HCT116 (cell line): Measurements from ENCODE around the gene CAMKK2. TPM values are rescaled to one million over a fixed set of nuclear protein-coding genes. Genes with fewer than 3 reads are reported as not detected.

Experiments used
- ATAC-seq: fragments of 200-7000 bp; cut with Tn5 transposase; 2 replicates; pipeline ENCODE4 v1.9.1; 2020; ENCODE audit warnings: mild to moderate bottlenecking, moderate library complexity
- BruUV-seq: library from RNA; stranded (reverse); fragments of 400-500 nt; replicated peaks from 2 replicates; lab custom pipeline; 2021; lab: Mats Ljungman, UMichigan
- CTCF ChIA-PET: fragments of 300-600 bp; sonication (Branson Sonifier 250); formaldehyde crosslinking; loops from one replicate; lab custom pipeline; 2021; ENCODE audit warnings: antibody characterized with exemption; lab: Charles Lee
- POLR2A ChIA-PET: fragments of 300-600, 350-600 bp; sonication (Branson Sonifier 250); formaldehyde crosslinking; loops from one replicate; lab custom pipeline; 2021; ENCODE audit warnings: antibody characterized with exemption; lab: Charles Lee
- RAD21 ChIA-PET, 2 experiments: fragments of 300-600 bp; sonication (Branson Sonifier 250); formaldehyde crosslinking; loops; one replicate each; lab custom pipeline; 2023; ENCODE audit warnings: low total read pairs in 2 of 2; ENCODE audit not compliant: uncharacterized antibody in 2 of 2, unreplicated experiment in 2 of 2, low non-redundant PET in 1 of 2; lab: Charles Lee
- DNase-seq: peaks from one replicate; pipeline ENCODE4 v3.0.0-alpha.2; 2010; ENCODE audit warnings: low read depth, low spot score
- H2AFZ ChIP-seq: fragments of 200-600 bp; shearing (Covaris generic), sonication (generic); 2 replicates; pipeline ENCODE4 v1.6.1; 2017; ENCODE audit warnings: low read depth, mixed run types, mixed read lengths, antibody characterized with exemption, low read length; ENCODE audit not compliant: poor library complexity, severe bottlenecking
- H3K27ac ChIP-seq: 2 replicates; pipeline ENCODE4 v1.5.1; 2012; ENCODE audit warnings: low read depth, low read length
- H3K27me3 ChIP-seq: fragments of 200-600 bp; sonication (generic); 2 replicates; pipeline ENCODE4 v1.6.1; 2016; ENCODE audit warnings: mixed run types, low read length, mixed read lengths; ENCODE audit not compliant: insufficient read depth
- H3K36me3 ChIP-seq, 2 experiments: fragments of 200-500 bp in 1 of 2; fragments of 200-600 bp in 1 of 2; sonication (Bioruptor generic) in 1 of 2; sonication (generic) in 1 of 2; 2 replicates each; pipeline versions ENCODE4 v1.5.1 to v1.6.1; 2014 to 2016; ENCODE audit warnings: low read length in 2 of 2, inconsistent platforms in 1 of 2, mixed read lengths in 1 of 2, mixed run types in 1 of 2; ENCODE audit not compliant: insufficient read depth in 2 of 2, control insufficient read depth in 1 of 2
- H3K4me1 ChIP-seq, 2 experiments: fragments of 200-600 bp in 1 of 2; sonication (generic) in 1 of 2; 2 replicates each; pipeline versions ENCODE4 v1.5.1 to v1.6.1; 2012 to 2017; ENCODE audit warnings: low read length in 2 of 2, inconsistent platforms in 1 of 2, mild to moderate bottlenecking in 1 of 2, mixed read lengths in 1 of 2, mixed run types in 1 of 2, moderate library complexity in 1 of 2; ENCODE audit not compliant: insufficient read depth in 2 of 2, control insufficient read depth in 1 of 2
- H3K4me2 ChIP-seq: fragments of 200-600 bp; sonication (generic); 2 replicates; pipeline ENCODE4 v1.6.1; 2017; ENCODE audit warnings: mixed run types, low read length, mixed read lengths
- H3K4me3 ChIP-seq, 2 experiments: fragments of 200-600 bp in 1 of 2; sonication (generic) in 1 of 2; replicated peaks in 1 of 2; 2 replicates each; pipeline ENCODE4 v1.5.1; 2011 to 2016; ENCODE audit warnings: low read length in 2 of 2, control low read depth in 1 of 2, low read depth in 1 of 2, mild to moderate bottlenecking in 1 of 2, mixed read lengths in 1 of 2, mixed run types in 1 of 2
- H3K79me2 ChIP-seq: fragments of 200-600 bp; sonication (generic); 2 replicates; pipeline ENCODE4 v1.6.1; 2017; ENCODE audit warnings: mild to moderate bottlenecking, mixed run types, low read length, moderate library complexity, mixed read lengths; ENCODE audit not compliant: insufficient read depth
- H3K9ac ChIP-seq: fragments of 200-600 bp; sonication (generic); 2 replicates; pipeline ENCODE4 v1.6.1; 2016; ENCODE audit warnings: low read length, mixed read lengths
- H3K9me2 ChIP-seq: fragments of 200-600 bp; sonication (generic), shearing (Covaris generic); 2 replicates; pipeline ENCODE4 v1.6.1; 2017; ENCODE audit warnings: mixed run types, mild to moderate bottlenecking, moderate library complexity; ENCODE audit not compliant: insufficient read depth
- H3K9me3 ChIP-seq, 2 experiments: fragments of 200-500 bp in 1 of 2; fragments of 200-600 bp in 1 of 2; sonication (Bioruptor generic) in 1 of 2; sonication (generic) in 1 of 2; 2 replicates each; pipeline ENCODE4 v1.6.1; 2014 to 2017; ENCODE audit warnings: low read length in 2 of 2, mixed read lengths in 2 of 2, inconsistent platforms in 1 of 2, low read depth in 1 of 2, mild to moderate bottlenecking in 1 of 2, mixed run types in 1 of 2, moderate library complexity in 1 of 2; ENCODE audit not compliant: control insufficient read depth in 1 of 2, insufficient read depth in 1 of 2
- H4K20me1 ChIP-seq: fragments of 200-600 bp; sonication (generic), shearing (Covaris generic); 2 replicates; pipeline ENCODE4 v1.6.1; 2017; ENCODE audit warnings: mixed run types, mild to moderate bottlenecking, moderate library complexity; ENCODE audit not compliant: insufficient read depth
- CBX3 ChIP-seq: IDR thresholded peaks from 2 replicates; pipeline ENCODE4 v1.6.1; 2012; ENCODE audit warnings: low read depth
- CTCF ChIP-seq, 3 experiments: fragments of 200-600 bp in 1 of 3; sonication (generic) in 1 of 3; IDR thresholded peaks in 2 of 3; conservative IDR thresholded peaks in 1 of 3; 2 replicates each; pipeline ENCODE4 v1.5.1; 2012 to 2017; ENCODE audit warnings: low read depth in 2 of 3, low read length in 2 of 3, antibody characterized with exemption in 1 of 3, borderline replicate concordance in 1 of 3, control low read depth in 1 of 3, mild to moderate bottlenecking in 1 of 3, mixed read lengths in 1 of 3, mixed run types in 1 of 3, moderate library complexity in 1 of 3; ENCODE audit not compliant: insufficient read depth in 1 of 3
- EGR1 ChIP-seq: IDR thresholded peaks from 2 replicates; pipeline ENCODE4 v1.6.1; 2012; ENCODE audit warnings: low read depth
- EZH2 ChIP-seq: fragments of 200-600 bp; sonication (generic); IDR thresholded peaks from 2 replicates; pipeline ENCODE4 v1.6.1; 2017; ENCODE audit warnings: antibody characterized with exemption, mixed run types
- JUND ChIP-seq: IDR thresholded peaks from 2 replicates; pipeline ENCODE4 v1.6.1; 2012
- POLR2AphosphoS5 ChIP-seq: IDR thresholded peaks from 2 replicates; pipeline ENCODE4 v1.6.1; 2011; ENCODE audit warnings: mild to moderate bottlenecking, low read depth, low read length, moderate library complexity
- RAD21 ChIP-seq: IDR thresholded peaks from 2 replicates; pipeline ENCODE4 v1.6.1; 2012; ENCODE audit warnings: low read depth, mild to moderate bottlenecking
- REST ChIP-seq: IDR thresholded peaks from 2 replicates; pipeline ENCODE4 v1.6.1; 2012; ENCODE audit warnings: low read depth
- SP1 ChIP-seq: IDR thresholded peaks from 2 replicates; pipeline ENCODE4 v1.6.1; 2012; ENCODE audit warnings: low read depth
- TCF7L2 ChIP-seq: IDR thresholded peaks from 2 replicates; pipeline ENCODE4 v1.7.0; 2011; ENCODE audit warnings: borderline replicate concordance, inconsistent platforms; ENCODE audit not compliant: insufficient read depth, insufficient read length; ENCODE audit errors: extremely low read depth
- ZFX ChIP-seq: fragments of 450-650 bp; IDR thresholded peaks from 2 replicates; pipeline ENCODE4 v1.6.1; 2017
- intact Hi-C: fragments of 100-400 bp; cut with micrococcal nuclease; formaldehyde crosslinking; loops from 2 replicates; pipeline ENCODE4 v1.10.0; 2022
- total RNA-seq: library from RNA; stranded (reverse); gene quantifications from one replicate; pipeline ENCODE4 v1.2.1, GENCODE V29; 2021; ENCODE audit not compliant: unreplicated experiment
- TF ChIP-seq, protein P1 (sequence below): IDR thresholded peaks from 2 replicates; pipeline ENCODE4 v1.6.1; 2012

The CAMKK2 gene
- total RNA-seq, 1 experiment from 2014 or later = 33.8 TPM

GRCh38 chr12:121212875-121213274 lies 83.6 kb downstream of the CAMKK2 start:
- no peak overlapping the region for H3K4me3 ChIP-seq
- peaks cover 14% of the 10 kb centered on the region; the same call in 1 of the 2 replicates for H3K79me2 ChIP-seq
- H3K27me3 ChIP-seq = no peaks in the 10 kb centered on the region
- H3K36me3 ChIP-seq = no peaks in the 10 kb centered on the region
- no peaks in the 10 kb centered on the region for H4K20me1 ChIP-seq
- no peak overlapping the region for H3K9ac ChIP-seq
- DNase-seq (no peak), ATAC-seq (no peak)
- ChIA-PET CTCF (no interaction called here), RAD21 (no interaction called here), POLR2A (no interaction called here)
- H3K9me3 ChIP-seq = no peaks in the 10 kb centered on the region
- intact Hi-C loops = no loop called here
- no TSS peak for BruUV-seq
- H3K9me2 ChIP-seq = no peaks in the 10 kb centered on the region
- H2AFZ ChIP-seq = no peak overlapping the region
- no peak overlapping the region for H3K4me2 ChIP-seq
- H3K4me1 ChIP-seq = peaks cover 29 to 60% of the 10 kb centered on the region in 2 experiments
- TF ChIP-seq, protein P1, sequence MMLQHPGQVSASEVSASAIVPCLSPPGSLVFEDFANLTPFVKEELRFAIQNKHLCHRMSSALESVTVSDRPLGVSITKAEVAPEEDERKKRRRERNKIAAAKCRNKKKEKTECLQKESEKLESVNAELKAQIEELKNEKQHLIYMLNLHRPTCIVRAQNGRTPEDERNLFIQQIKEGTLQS = no peak
- TF ChIP-seq CTCF (IDR thresholded peaks at IDR 0.05 in 2 of 3, conservative IDR thresholded peaks at IDR 0.05 in 1 of 3; ENCODE audit: borderline replicate concordance in 1 of 3, insufficient read depth in 1 of 3, low read depth in 2 of 3, low read length in 2 of 3) = no peak
- H3K27ac ChIP-seq = no peak overlapping the region

- H3K36me3 ChIP-seq = no peaks in the 10 kb centered on the region
- peak within 1 kb of the TSS; percentile 27 for H2AFZ ChIP-seq
- DNase-seq (peak; percentile 52), ATAC-seq (peak; percentile 92)
- H3K79me2 ChIP-seq = peaks cover 14% of the 10 kb centered on the region; the same call in 1 of the 2 replicates
- H3K9ac ChIP-seq = peak within 1 kb of the TSS; percentile 80
- H3K4me3 ChIP-seq = peak within 1 kb of the TSS; percentile 62 to 74
- H3K9me2 ChIP-seq = no peaks in the 10 kb centered on the region
- H4K20me1 ChIP-seq = no peaks in the 10 kb centered on the region
- RAD21 ChIA-PET = no interaction called here
- peaks cover 15 to 35% of the 10 kb centered on the region in 2 experiments; a peak in 3 of 4 replicates for H3K4me1 ChIP-seq
- no peaks in the 10 kb centered on the region for H3K27me3 ChIP-seq
- intact Hi-C loops = no loop called here
- H3K9me3 ChIP-seq = no peaks in the 10 kb centered on the region
- no TSS peak for BruUV-seq
- CTCF ChIA-PET = interaction anchor here (1.3 kb wide), 1 partner anchor 20 kb away, joined by 3 read pairs; no protein-coding TSS in a partner anchor
- peak within 1 kb of the TSS; percentile 87 for H3K4me2 ChIP-seq
- H3K27ac ChIP-seq = peak within 1 kb of the TSS; percentile 94
- POLR2A ChIA-PET = no interaction called here
- peak; percentile 89 for TF ChIP-seq ZFX
- no peak for TF ChIP-seq REST
- peak; percentile 95 for TF ChIP-seq POLR2AphosphoS5
- peak; percentile 81 for TF ChIP-seq CBX3
- peak; percentile 61 for TF ChIP-seq RAD21
- no peak for TF ChIP-seq EGR1
- TF ChIP-seq JUND = no peak
- TF ChIP-seq TCF7L2 = peak; percentile 16
- TF ChIP-seq, protein P1 = no peak
- no peak for TF ChIP-seq EZH2
- no peak; the same call in 1 of the 2 replicates for TF ChIP-seq SP1
Measured at GRCh38 chr12:121209624-121210572, 86.6 kb downstream of the CAMKK2 start, which contains the start of gene P2RX4. Gene P2RX4 (plus strand): TSS chr12:121210129. CDS start chr12:121210165, 36 bp downstream.
